GM12878 (cell line): ENCODE measurements around the gene ARMC8. TPM values are rescaled to one million over a fixed set of nuclear protein-coding genes. Genes with fewer than 3 reads are reported as not detected.

Source experiments
- ATAC-seq: fragments of 200-7000 bp; cut with Tn5 transposase; 3 replicates; pipeline ENCODE4 v1.9.1; 2020; ENCODE audit warnings: mild to moderate bottlenecking, moderate library complexity
- BruUV-seq: library from RNA; stranded (reverse); fragments of 400-500 nt; replicated peaks from 2 replicates; lab custom pipeline; 2021; lab: Mats Ljungman, UMichigan
- CTCF ChIA-PET: fragments of 300-600 bp; sonication (Branson Sonifier 250); formaldehyde crosslinking; extraction: SDS; loops from one replicate; lab custom pipeline; 2021; ENCODE audit warnings: inconsistent platforms; lab: Yijun Ruan, JAX
- POLR2A ChIA-PET: fragments of 350-600 bp; formaldehyde crosslinking; extraction: SDS; loops from one replicate; lab custom pipeline; 2021; ENCODE audit warnings: inconsistent platforms; lab: Charles Lee
- RAD21 ChIA-PET: fragments of 300-600 bp; sonication (Branson Sonifier 250); formaldehyde crosslinking; loops from one replicate; lab custom pipeline; 2023; ENCODE audit warnings: antibody characterized with exemption; ENCODE audit not compliant: unreplicated experiment; lab: Charles Lee
- SMC1A ChIA-PET: fragments of 300-600 bp; sonication (Branson Sonifier 250); formaldehyde crosslinking; loops from one replicate; lab custom pipeline; 2023; ENCODE audit not compliant: unreplicated experiment, uncharacterized antibody; lab: Charles Lee
- DNase-seq: peaks from one replicate; pipeline ENCODE4 v3.0.0-alpha.2; 2011; ENCODE audit warnings: low read depth, low spot score
- FAIRE-seq: peaks from 3 replicates; lab custom pipeline; 2011; peaks lifted over from hg19 to GRCh38; lab: Jason Lieb, UNC
- H2AFZ ChIP-seq: 2 replicates; pipeline ENCODE4 v1.6.0; 2011; ENCODE audit warnings: low read depth, low read length, control low read depth; ENCODE audit not compliant: control insufficient read depth
- H3K27ac ChIP-seq: 2 replicates; pipeline ENCODE4 v1.5.1; 2011; ENCODE audit warnings: control low read depth; ENCODE audit not compliant: control insufficient read depth, insufficient read depth
- H3K27me3 ChIP-seq, 2 experiments: replicated peaks in 1 of 2; 2 replicates each; pipeline versions ENCODE4 v1.6.0 to v1.6.1; 2011; ENCODE audit warnings: low read length in 1 of 2; ENCODE audit not compliant: control insufficient read depth in 2 of 2, insufficient read depth in 2 of 2
- H3K36me3 ChIP-seq, 2 experiments: 2 replicates each; pipeline ENCODE4 v1.5.1; 2011; ENCODE audit warnings: low read length in 1 of 2; ENCODE audit not compliant: control insufficient read depth in 2 of 2, insufficient read depth in 2 of 2
- H3K4me1 ChIP-seq: 2 replicates; pipeline ENCODE4 v1.6.1; 2011; ENCODE audit warnings: mild to moderate bottlenecking, low read length, moderate library complexity, mixed read lengths; ENCODE audit not compliant: control insufficient read depth, insufficient read depth
- H3K4me2 ChIP-seq: 2 replicates; pipeline ENCODE4 v1.6.0; 2011; ENCODE audit warnings: control low read depth; ENCODE audit not compliant: control insufficient read depth, insufficient read depth
- H3K4me3 ChIP-seq: fragments of 200-600 bp; sonication (generic); 2 replicates; pipeline ENCODE4 v1.5.1; 2016
- H3K79me2 ChIP-seq: 2 replicates; pipeline ENCODE4 v1.6.0; 2011; ENCODE audit warnings: low read length; ENCODE audit not compliant: control insufficient read depth, insufficient read depth
- H3K9ac ChIP-seq: 2 replicates; pipeline ENCODE4 v1.8.0; 2011; ENCODE audit warnings: low read length, control low read depth, mixed read lengths; ENCODE audit not compliant: control insufficient read depth, insufficient read depth
- H3K9me3 ChIP-seq: replicated peaks from 3 replicates; pipeline ENCODE4 v1.5.1; 2011; ENCODE audit warnings: mild to moderate bottlenecking, low read length; ENCODE audit not compliant: control insufficient read depth, insufficient read depth
- H4K20me1 ChIP-seq: 2 replicates; pipeline ENCODE4 v1.6.0; 2011; ENCODE audit not compliant: control insufficient read depth, insufficient read depth
- EED ChIP-seq: sonication (generic); IDR thresholded peaks from 2 replicates; pipeline ENCODE4 v1.6.1; 2016; ENCODE audit warnings: antibody characterized with exemption, low read depth
- GATAD2B ChIP-seq: fragments of 450-650 bp; conservative IDR thresholded peaks from 2 replicates; pipeline ENCODE4 v1.6.1; 2017; ENCODE audit warnings: low read depth, mild to moderate bottlenecking, moderate library complexity
- JUNB ChIP-seq: IDR thresholded peaks from 2 replicates; pipeline ENCODE4 v1.6.1; 2016; ENCODE audit warnings: antibody characterized with exemption, mild to moderate bottlenecking
- NR2C1 ChIP-seq: fragments of 450-650 bp; IDR thresholded peaks from 2 replicates; pipeline ENCODE4 v1.6.1; 2017; ENCODE audit warnings: antibody characterized with exemption, mild to moderate bottlenecking, moderate library complexity
- PAX8 ChIP-seq: fragments of 450-650 bp; IDR thresholded peaks from 2 replicates; pipeline ENCODE4 v1.6.1; 2017; ENCODE audit warnings: mild to moderate bottlenecking, moderate library complexity
- TARDBP ChIP-seq: IDR thresholded peaks from 2 replicates; pipeline ENCODE4 v1.6.1; 2016; ENCODE audit warnings: borderline replicate concordance
- ZNF217 ChIP-seq: fragments of 450-650 bp; IDR thresholded peaks from 2 replicates; pipeline ENCODE4 v1.6.1; 2017; ENCODE audit warnings: antibody characterized with exemption, mild to moderate bottlenecking
- WGBS: methylation state at CpG from one replicate; pipeline ENCODE4 v1.1.6; 2016; ENCODE audit warnings: low lambda C conversion rate; ENCODE audit not compliant: insufficient replicate concordance, insufficient coverage; ENCODE audit errors: missing lambda C conversion rate; 5-methylcytosine and 5-hydroxymethylcytosine counted together
- in situ Hi-C: fragments of 300-500 bp; cut with MboI; formaldehyde crosslinking; loops from 9 replicates; pipeline ENCODE4 v1.14.3; 2018; ENCODE audit warnings: mixed read lengths
- intact Hi-C: fragments of 100-400 bp; cut with micrococcal nuclease; formaldehyde crosslinking; loops from one replicate; pipeline ENCODE4 v1.14.2; 2022; ENCODE audit not compliant: unreplicated experiment
- polyA plus RNA-seq, 11 experiments: library from polyadenylated mRNA; depleted of rRNA in 4 of 11; unstranded in 6 of 11; stranded (reverse) in 5 of 11; fragments of >200 nt; fragmentation: Nextera tagmentation in 4 of 11; fragmentation: Illumina TruSeq in 1 of 11; extraction: Ambion mirVana in 4 of 11; extraction: Trizol in 1 of 11; gene quantifications; 1 replicate in 1 of 11; 2 replicates in 10 of 11; pipeline versions ENCODE4 v1.2.1 to v1.2.3, GENCODE V29; 2011 to 2016; ENCODE audit warnings: inconsistent platforms in 2 of 11, missing spikeins in 2 of 11, low read depth in 1 of 11
- total RNA-seq, 4 experiments: library from RNA; depleted of rRNA in 3 of 4; stranded (reverse); fragments of >200 nt in 3 of 4; fragmentation: Illumina TruSeq in 1 of 4; extraction: Trizol in 1 of 4; gene quantifications; 2 replicates each; pipeline versions ENCODE4 v1.2.1 to v1.2.3, GENCODE V29; 2013 to 2021
- TF ChIP-seq, protein P1 (sequence below): IDR thresholded peaks from 2 replicates; pipeline ENCODE4 v1.6.1; 2011; ENCODE audit warnings: low read depth, mild to moderate bottlenecking, low read length, moderate library complexity, borderline replicate concordance; ENCODE audit errors: extremely low read depth
- TF ChIP-seq, protein P2 (sequence below): IDR thresholded peaks from 2 replicates; pipeline ENCODE4 v1.6.1; 2012; ENCODE audit warnings: low read depth, low read length, improper control_type of control experiment

Gene ARMC8
- total and polyA plus RNA-seq, 10 of the 15 experiments (the other 5 are each of a cell fraction or from before 2014, with no cell fraction given): 29.8 to 93.4 (median 45.3) TPM

DNA sequence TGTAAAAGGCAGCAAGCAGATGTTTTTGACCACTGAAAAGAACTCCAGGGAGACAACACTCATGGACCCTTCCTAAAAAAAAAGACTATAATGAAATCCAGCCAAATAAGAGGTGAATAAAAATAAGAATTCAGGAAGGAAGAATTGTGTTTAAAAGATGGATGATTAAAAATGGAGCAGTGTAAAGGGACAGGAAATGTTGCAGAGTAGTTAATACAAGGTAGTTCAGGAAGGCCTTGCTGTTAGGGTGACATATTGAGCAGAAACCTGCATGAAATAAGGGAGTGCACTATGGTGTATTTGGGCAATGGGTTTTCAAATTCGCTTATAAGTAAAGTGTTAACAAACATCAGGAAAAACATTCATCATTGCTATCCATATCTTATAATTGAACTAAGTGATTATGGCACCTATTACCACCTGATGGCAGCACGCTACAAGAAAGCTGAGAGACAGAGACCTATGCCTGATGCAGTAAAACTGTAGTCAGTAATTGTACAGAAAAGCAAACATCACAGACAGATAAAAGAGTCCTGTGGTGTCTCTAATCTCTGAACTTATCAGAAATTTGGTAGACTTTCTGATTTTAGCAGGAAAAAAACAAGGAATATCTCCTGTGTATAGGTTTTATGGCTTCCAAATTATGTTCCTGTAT is 6.6 kb upstream of the ARMC8 start (continued):
- no peak for TF ChIP-seq GATAD2B
- no peak for TF ChIP-seq EED
- no peak for TF ChIP-seq TARDBP
- TF ChIP-seq, protein P1, sequence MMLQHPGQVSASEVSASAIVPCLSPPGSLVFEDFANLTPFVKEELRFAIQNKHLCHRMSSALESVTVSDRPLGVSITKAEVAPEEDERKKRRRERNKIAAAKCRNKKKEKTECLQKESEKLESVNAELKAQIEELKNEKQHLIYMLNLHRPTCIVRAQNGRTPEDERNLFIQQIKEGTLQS: no peak

DNA sequence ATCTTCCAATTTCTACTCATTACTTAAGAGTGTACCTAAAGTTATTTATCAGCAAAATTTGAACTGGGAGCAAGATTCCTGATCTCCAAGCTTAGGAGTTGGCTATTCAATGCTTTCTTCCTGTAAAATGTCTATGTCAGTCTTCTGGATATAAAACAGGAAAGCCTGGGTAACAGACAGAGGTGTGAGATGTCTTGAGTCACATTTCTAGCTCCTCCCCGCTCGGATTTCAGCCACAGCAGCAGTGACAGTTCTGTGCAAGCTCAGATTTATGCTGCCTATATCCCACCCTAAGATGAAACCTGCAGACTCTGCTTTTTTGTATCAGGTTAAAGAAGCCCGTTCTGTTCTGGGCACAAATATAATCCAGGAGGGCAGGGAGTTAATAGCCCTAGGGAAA is 2.1 kb upstream of the ARMC8 start:
- no peaks in the 10 kb centered on the region for H3K9me3 ChIP-seq
- in situ Hi-C loops (no loop called here), intact Hi-C loops (loop anchor here (5.0 to 10.0 kb wide), 2 partner anchors 87 to 230 kb away; no protein-coding TSS in a partner anchor)
- POLR2A ChIA-PET: interaction anchor here (0.5 to 0.8 kb wide), 2 partner anchors 10 to 11 kb away, joined by 3 to 4 read pairs; partner anchors contain the start of gene DBR1
- H3K9ac ChIP-seq: no peak overlapping the region
- H3K4me3 ChIP-seq: no peak overlapping the region
- FAIRE-seq (no peak), ATAC-seq (no peak), DNase-seq (no peak)
- no peak overlapping the region for H3K4me2 ChIP-seq
- peaks cover 0 to 2% of the 10 kb centered on the region in 2 experiments; a peak in 1 of 4 replicates for H3K27me3 ChIP-seq
- H2AFZ ChIP-seq: no peak overlapping the region
- WGBS: 92% methylated on average over 3 of the region's 3 CpGs
- H3K27ac ChIP-seq: no peak overlapping the region
- no peak for TF ChIP-seq NR2C1
- no peak for TF ChIP-seq JUNB
- TF ChIP-seq ZNF217: no peak
- TF ChIP-seq, protein P2, sequence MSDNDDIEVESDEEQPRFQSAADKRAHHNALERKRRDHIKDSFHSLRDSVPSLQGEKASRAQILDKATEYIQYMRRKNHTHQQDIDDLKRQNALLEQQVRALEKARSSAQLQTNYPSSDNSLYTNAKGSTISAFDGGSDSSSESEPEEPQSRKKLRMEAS: no peak
- TF ChIP-seq PAX8: no peak
- no TSS peak for BruUV-seq
- CTCF ChIA-PET: interaction anchor here (0.7 to 1.9 kb wide), 4 partner anchors 9 to 148 kb away, joined by 3 to 4 read pairs (median 4); no protein-coding TSS in a partner anchor
- no peaks in the 10 kb centered on the region for H3K4me1 ChIP-seq
- no peaks in the 10 kb centered on the region for H3K36me3 ChIP-seq
- peaks cover 29% of the 10 kb centered on the region for H3K79me2 ChIP-seq
- no peaks in the 10 kb centered on the region for H4K20me1 ChIP-seq
- SMC1A ChIA-PET: interaction anchor here (0.7 to 5.4 kb wide), 2 partner anchors 11 to 732 kb away, joined by 3 to 34 read pairs; partner anchors contain the start of gene DBR1
- RAD21 ChIA-PET: interaction anchor here (1.6 kb wide), 1 partner anchor 13 kb away, joined by 4 read pairs; no protein-coding TSS in a partner anchor
